LNCaP clone FGC (cell line): ENCODE measurements around the gene DPP9.
"Not testable (repeated sequence)": the region's sequence is repeated elsewhere in the genome, so short reads cannot be mapped to it uniquely, and the experiment has no call there.

Experiments used
- DNase-seq: peaks from one replicate; pipeline ENCODE4 v3.0.0-alpha.2; 2011; ENCODE audit warnings: low read depth
- H3K4me3 ChIP-seq: 2 replicates; pipeline ENCODE4 v1.5.1; 2011; ENCODE audit warnings: mild to moderate bottlenecking, low read depth, low read length, control low read depth
- TF ChIP-seq, protein P1 (sequence below): IDR thresholded peaks from 2 replicates; pipeline ENCODE4 v1.5.1; 2012; ENCODE audit warnings: mild to moderate bottlenecking; ENCODE audit not compliant: control insufficient read depth, insufficient read depth; ENCODE audit errors: extremely low read depth

Gene DPP9

GRCh38 chr19:4749870-4750590 is 26.4 kb upstream of the DPP9 start:
- TF ChIP-seq, protein P1, sequence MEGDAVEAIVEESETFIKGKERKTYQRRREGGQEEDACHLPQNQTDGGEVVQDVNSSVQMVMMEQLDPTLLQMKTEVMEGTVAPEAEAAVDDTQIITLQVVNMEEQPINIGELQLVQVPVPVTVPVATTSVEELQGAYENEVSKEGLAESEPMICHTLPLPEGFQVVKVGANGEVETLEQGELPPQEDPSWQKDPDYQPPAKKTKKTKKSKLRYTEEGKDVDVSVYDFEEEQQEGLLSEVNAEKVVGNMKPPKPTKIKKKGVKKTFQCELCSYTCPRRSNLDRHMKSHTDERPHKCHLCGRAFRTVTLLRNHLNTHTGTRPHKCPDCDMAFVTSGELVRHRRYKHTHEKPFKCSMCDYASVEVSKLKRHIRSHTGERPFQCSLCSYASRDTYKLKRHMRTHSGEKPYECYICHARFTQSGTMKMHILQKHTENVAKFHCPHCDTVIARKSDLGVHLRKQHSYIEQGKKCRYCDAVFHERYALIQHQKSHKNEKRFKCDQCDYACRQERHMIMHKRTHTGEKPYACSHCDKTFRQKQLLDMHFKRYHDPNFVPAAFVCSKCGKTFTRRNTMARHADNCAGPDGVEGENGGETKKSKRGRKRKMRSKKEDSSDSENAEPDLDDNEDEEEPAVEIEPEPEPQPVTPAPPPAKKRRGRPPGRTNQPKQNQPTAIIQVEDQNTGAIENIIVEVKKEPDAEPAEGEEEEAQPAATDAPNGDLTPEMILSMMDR, result no peak
- H3K4me3 ChIP-seq, result no peak overlapping the region
- DNase-seq, result no peak

DNA sequence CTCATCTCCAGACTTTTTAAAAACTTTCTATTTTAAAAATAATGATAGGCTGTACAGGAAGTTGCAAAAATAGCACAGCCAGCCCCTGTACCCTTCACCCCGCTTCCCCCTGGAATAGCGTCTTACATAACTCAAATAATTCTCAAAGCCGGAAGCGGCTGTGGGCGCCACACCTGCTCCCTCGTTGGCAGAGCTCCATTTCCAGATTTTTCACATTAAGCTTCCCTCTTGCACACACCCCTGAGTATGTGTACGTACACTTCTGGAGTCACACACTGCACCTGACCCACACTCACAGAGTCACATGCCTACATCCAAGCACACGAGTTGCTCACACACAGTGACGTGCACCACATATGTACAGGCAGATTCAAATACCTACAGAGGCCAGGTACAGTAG is 24.9 kb upstream of the DPP9 start:
- no peak for DNase-seq
- TF ChIP-seq, protein P1, result no peak
- no peak overlapping the region for H3K4me3 ChIP-seq

DNA sequence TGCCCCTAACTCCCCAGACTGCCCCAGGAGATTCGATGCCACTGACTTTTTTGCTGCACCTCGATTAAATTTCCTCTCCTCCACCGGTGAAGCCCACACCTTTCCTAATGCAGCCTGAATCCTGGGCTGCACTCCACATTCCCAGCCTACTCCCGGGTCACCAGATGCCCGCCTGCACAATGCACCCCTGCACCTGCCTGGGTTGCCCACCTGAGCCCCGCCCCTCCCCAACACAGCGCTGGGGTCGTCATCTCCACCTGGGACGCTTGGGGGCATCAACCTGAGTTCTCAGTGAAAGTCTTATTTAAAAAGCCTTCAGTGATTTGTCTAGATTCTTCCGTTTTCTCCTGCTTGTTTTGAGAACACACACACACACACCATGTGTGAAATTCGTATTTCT is 24.5 kb upstream of the DPP9 start:
- no peak overlapping the region for H3K4me3 ChIP-seq
- DNase-seq, result no peak
- TF ChIP-seq, protein P1, result no peak

- H3K4me3 ChIP-seq, result no peak overlapping the region
- TF ChIP-seq, protein P1, result no peak
- DNase-seq, result no peak
Measured at GRCh38 chr19:4745986-4746385, 22.3 kb upstream of the DPP9 start.

DNA sequence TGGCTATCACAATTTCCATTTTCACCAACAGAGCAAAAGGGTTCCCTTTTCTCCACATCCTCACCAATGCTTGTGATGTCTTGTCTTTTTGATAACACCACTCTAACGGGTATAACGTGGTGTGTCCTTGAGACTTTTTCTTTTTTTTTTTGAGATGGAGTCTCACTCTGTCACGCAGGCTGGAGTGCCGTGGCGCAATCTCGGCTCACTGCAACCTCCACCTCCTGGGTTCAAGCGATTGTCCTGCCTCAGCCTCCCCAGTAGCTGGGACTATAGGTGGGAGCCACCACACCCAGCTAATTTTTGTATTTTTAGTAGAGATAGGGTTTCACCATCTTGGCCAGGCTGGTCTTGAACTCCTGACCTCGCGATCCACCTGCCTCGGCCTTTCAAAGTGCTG is 21.5 kb upstream of the DPP9 start:
- H3K4me3 ChIP-seq, result not testable (repeated sequence)

DNA sequence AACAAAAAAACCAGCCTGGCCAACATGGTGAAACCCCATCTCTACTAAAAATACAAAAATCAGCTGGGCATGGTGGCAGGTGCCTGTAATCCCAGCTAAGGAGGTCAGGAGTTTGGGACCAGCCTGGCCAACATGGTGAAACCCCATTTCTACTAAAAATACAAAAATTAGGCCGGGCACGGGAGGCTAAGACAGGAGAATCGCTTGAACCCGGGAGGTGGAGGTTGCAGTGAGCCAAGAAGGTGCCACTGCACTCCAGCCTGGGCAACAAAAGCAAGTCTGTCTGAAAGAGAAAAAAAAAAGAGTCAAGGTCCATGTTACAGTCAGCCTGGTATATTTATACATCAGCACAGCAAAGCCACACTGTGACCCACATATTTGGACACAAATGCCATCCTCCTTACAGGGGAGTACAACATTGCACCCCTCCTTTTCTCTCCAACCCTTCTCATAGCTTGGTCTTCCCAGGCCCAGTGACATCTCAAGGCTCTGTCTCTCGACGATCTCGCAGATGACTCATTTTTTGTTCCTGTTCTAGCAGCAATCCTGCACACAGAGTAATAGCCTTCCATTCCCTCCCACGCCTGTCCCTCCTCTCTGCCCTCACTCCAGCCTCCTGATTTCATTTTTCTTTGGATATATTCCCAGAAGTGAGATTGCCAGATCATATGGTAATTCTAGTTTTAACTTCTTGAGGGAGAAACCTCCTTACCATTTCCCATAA is 21.0 kb upstream of the DPP9 start:
- DNase-seq, result peak; percentile 7

More for the DNA sequence above, 21.5 kb upstream of the DPP9 start:
- not testable (repeated sequence) for DNase-seq

DNA sequence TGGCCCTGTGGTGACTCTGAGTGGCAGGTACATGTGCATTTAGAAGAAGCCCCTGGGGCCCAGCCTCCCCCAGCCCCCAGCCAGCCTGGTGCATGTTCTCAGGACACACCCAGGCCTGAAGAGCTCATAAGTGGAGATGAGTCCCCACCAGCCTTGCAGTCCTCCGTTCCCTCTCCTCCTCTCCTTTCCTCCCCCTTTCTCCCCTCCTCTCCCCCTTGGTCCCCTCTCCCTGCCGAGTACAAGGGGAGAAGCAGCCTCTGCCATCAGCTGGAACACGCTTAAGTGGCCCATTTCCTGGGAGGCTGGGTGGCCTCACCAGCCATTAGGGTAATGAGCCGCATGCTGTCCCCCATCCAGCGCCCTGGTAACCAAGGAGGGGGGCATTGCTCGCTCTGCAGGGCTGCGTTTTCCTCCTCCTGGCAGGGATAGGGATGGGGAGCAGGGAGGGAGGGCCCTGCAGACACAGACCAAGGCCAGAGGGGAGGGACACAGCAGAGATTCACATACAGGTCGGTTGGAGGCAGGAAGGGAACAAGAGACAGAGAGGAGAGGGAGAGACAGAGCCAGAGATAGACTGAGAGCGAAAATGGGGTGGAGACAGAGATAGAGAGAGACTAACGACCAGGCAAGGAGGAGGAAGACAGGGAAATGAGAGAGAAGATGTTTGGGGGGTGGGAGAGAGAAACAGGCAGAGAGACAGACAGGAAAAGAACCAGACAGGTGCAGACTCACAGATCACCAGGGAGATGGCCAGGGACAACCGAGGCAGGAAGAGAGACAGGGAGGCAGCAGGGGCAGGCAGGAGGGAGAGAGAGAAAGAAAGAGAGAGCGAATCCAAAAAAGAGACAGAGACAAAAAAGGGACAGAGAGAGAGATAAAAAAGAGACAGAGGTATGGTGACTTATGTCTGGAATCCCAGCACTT is 19.3 kb upstream of the DPP9 start:
- H3K4me3 ChIP-seq, result no peak overlapping the region
- DNase-seq, result no peak
- TF ChIP-seq, protein P1, result no peak

More for the DNA sequence above, 21.0 kb upstream of the DPP9 start:
- TF ChIP-seq, protein P1, result no peak
- H3K4me3 ChIP-seq, result no peak overlapping the region
